Measurements from ENCODE around the gene IL22RA2. TPM values are rescaled to one million over a fixed set of nuclear protein-coding genes. Genes with fewer than 3 reads are reported as not detected.

Gene IL22RA2
- total RNA-seq, 1 experiment from 2014 or later: not detected

GRCh38 chr6:137213331-137213740, 39.9 kb upstream of the IL22RA2 start:
- H3K27ac Mint-ChIP-seq: no peak overlapping the region

More at GRCh38 chr6:137213331-137213740, 39.9 kb upstream of the IL22RA2 start:
- Histone ChIP-seq H3K18ac (ENCODE audit: insufficient read length, low read depth, low read length) (no peak overlapping the region), H4K5ac (ENCODE audit: insufficient read length, low read depth, low read length) (no peak overlapping the region), H2AFZ (ENCODE audit: low read length) (no peak overlapping the region), H4K20me1 (ENCODE audit: control insufficient read depth, insufficient read depth, insufficient read length) (no peaks in the 10 kb centered on the region), H3K23ac (ENCODE audit: insufficient read length, low read depth, low read length) (no peak overlapping the region), H2AK5ac (ENCODE audit: insufficient read length, low read length) (no peak overlapping the region), H2BK20ac (ENCODE audit: low read depth, low read length, poor library complexity, severe bottlenecking) (no peak overlapping the region), H2BK120ac (ENCODE audit: low read depth, low read length, poor library complexity, severe bottlenecking) (no peak overlapping the region), H3T11ph (ENCODE audit: low read length) (no peak overlapping the region), H3K9ac (ENCODE audit: extremely low read depth, insufficient read length, low read length) (no peak overlapping the region), H2BK5ac (ENCODE audit: insufficient read length, low read length) (no peak overlapping the region), H2BK15ac (ENCODE audit: low read depth, low read length) (no peak overlapping the region), H3K56ac (ENCODE audit: insufficient read length, low read depth, low read length) (no peak overlapping the region), H3K27me3 (ENCODE audit: insufficient read depth, low read length) (no peaks in the 10 kb centered on the region), H4K8ac (replicated peaks; ENCODE audit: insufficient read length, low read depth, low read length) (no peak overlapping the region), H2BK12ac (ENCODE audit: insufficient read length, low read depth, low read length) (no peak overlapping the region), H3K79me1 (ENCODE audit: insufficient read depth, low read depth, low read length, poor library complexity, severe bottlenecking) (peaks cover 10% of the 10 kb centered on the region), H3K27ac (ENCODE audit: insufficient read length, low read depth, low read length) (no peak overlapping the region), H3K4me2 (ENCODE audit: insufficient read depth, insufficient read length, low read length) (no peak overlapping the region), H3K79me2 (ENCODE audit: insufficient read depth, low read length) (peaks cover 22% of the 10 kb centered on the region; the same call in 1 of the 2 replicates), H3K23me2 (ENCODE audit: insufficient read length, low read depth, low read length, poor library complexity, severe bottlenecking) (peaks cover 2% of the 10 kb centered on the region), H3K4me1 (ENCODE audit: insufficient read depth, low read length) (no peaks in the 10 kb centered on the region; the same call in 1 of the 2 replicates), H3K9me3 (ENCODE audit: control insufficient read depth, low read depth, low read length) (peaks cover 7% of the 10 kb centered on the region), H3K14ac (ENCODE audit: insufficient read depth, low read length) (no peak overlapping the region), H3K4ac (ENCODE audit: low read depth, low read length) (no peak overlapping the region), H4K91ac (ENCODE audit: insufficient read length, low read depth, low read length) (no peak overlapping the region)
- no peaks in the 10 kb centered on the region for H3K27me3 Mint-ChIP-seq (ENCODE audit: low read depth)
- peaks cover 16 to 25% of the 10 kb centered on the region in 2 experiments for H3K4me1 Mint-ChIP-seq
- H3K4me3 Mint-ChIP-seq: no peak overlapping the region
- peaks cover 43 to 68% (median 47%) of the 10 kb centered on the region in 3 experiments for H3K36me3 Mint-ChIP-seq (ENCODE audit: insufficient read depth in 1 of 3, low read depth in 3 of 3)
- DNase-seq: no peak
- WGBS (ENCODE audit: extremely low coverage, insufficient read length, low lambda C conversion rate): no CpG with 5 or more reads among the region's 4 CpGs
- TF ChIP-seq, protein P1, sequence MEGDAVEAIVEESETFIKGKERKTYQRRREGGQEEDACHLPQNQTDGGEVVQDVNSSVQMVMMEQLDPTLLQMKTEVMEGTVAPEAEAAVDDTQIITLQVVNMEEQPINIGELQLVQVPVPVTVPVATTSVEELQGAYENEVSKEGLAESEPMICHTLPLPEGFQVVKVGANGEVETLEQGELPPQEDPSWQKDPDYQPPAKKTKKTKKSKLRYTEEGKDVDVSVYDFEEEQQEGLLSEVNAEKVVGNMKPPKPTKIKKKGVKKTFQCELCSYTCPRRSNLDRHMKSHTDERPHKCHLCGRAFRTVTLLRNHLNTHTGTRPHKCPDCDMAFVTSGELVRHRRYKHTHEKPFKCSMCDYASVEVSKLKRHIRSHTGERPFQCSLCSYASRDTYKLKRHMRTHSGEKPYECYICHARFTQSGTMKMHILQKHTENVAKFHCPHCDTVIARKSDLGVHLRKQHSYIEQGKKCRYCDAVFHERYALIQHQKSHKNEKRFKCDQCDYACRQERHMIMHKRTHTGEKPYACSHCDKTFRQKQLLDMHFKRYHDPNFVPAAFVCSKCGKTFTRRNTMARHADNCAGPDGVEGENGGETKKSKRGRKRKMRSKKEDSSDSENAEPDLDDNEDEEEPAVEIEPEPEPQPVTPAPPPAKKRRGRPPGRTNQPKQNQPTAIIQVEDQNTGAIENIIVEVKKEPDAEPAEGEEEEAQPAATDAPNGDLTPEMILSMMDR (conservative IDR thresholded peaks at IDR 0.05): no peak
- peaks cover 32 to 39% of the 10 kb centered on the region in 2 experiments for H3K9me3 Mint-ChIP-seq
